ENCODE data around the gene SPANXD. TPM values are rescaled to one million over a fixed set of nuclear protein-coding genes. Genes with fewer than 3 reads are reported as not detected.
"Not testable (repeated sequence)": the region's sequence is repeated elsewhere in the genome, so short reads cannot be mapped to it uniquely, and the experiment has no call there.

Gene SPANXD, protein sequence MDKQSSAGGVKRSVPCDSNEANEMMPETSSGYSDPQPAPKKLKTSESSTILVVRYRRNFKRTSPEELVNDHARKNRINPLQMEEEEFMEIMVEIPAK
- not detected for total RNA-seq

DNA sequence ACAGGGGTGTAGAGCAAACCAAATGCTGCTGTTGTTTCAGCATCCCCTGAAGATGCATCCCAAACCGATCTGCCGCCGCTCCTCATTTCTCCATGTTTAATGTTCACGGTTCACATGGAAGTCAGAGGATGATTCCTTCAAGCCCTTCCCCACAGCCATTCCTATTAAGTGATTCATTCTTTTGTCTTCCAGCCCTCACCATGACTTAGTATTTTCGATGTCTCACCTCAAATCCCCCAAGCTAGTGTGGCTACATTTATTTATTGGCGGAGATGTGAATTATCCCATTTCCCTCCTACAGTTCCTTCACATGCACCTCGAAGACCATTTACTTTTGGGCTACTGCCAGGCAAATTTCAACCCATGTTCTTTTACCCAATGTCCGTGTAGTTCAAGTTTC, at the start of gene SPANXD:
SPANXD (minus strand) TSS at position 101 of the 400 bp plus-strand sequence. CDS start 334 bp downstream, outside the sequence.
- not testable (repeated sequence) for H3K4me1 ChIP-seq, H3K36me3 ChIP-seq, H3K27me3 ChIP-seq, ATAC-seq, H3K27ac ChIP-seq, H3K4me3 ChIP-seq, H3K9me3 ChIP-seq
- no CpG with 5 or more reads among the region's 8 CpGs for WGBS, 2 donors (ENCODE audit: low coverage in 1 of 2)

DNA sequence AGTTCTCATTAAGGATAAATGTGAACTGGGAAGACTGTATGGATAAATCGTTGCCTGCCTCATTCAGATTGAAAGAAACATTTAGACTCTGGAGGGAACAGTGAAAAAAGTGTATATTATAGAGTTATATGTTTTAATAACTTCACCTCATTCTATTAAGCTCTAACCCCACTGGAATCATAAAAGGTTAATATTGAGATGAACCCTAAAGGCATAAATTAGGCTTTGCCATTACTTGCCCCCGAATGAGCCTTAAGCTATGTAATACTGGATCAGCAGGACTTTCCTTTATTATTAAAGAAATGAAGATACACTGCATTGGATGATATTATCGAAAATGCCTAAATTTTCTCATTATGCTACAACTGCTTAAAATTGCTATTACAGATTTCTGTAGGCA, 44.1 kb upstream of the SPANXD start:
- H3K27me3 ChIP-seq = no peaks in the 10 kb centered on the region
- WGBS, 2 donors (ENCODE audit: low coverage in 1 of 2) = 68 to 78% methylated on average over 3 of the region's 3 CpGs
- TF ChIP-seq EP300 (IDR thresholded peaks at IDR 0.05) (no peak), POLR2AphosphoS5 (IDR thresholded peaks at IDR 0.05) (no peak), POLR2A (IDR thresholded peaks at IDR 0.05) (no peak)
- TF ChIP-seq, protein P1, sequence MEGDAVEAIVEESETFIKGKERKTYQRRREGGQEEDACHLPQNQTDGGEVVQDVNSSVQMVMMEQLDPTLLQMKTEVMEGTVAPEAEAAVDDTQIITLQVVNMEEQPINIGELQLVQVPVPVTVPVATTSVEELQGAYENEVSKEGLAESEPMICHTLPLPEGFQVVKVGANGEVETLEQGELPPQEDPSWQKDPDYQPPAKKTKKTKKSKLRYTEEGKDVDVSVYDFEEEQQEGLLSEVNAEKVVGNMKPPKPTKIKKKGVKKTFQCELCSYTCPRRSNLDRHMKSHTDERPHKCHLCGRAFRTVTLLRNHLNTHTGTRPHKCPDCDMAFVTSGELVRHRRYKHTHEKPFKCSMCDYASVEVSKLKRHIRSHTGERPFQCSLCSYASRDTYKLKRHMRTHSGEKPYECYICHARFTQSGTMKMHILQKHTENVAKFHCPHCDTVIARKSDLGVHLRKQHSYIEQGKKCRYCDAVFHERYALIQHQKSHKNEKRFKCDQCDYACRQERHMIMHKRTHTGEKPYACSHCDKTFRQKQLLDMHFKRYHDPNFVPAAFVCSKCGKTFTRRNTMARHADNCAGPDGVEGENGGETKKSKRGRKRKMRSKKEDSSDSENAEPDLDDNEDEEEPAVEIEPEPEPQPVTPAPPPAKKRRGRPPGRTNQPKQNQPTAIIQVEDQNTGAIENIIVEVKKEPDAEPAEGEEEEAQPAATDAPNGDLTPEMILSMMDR (IDR thresholded peaks at IDR 0.05) = no peak
- H3K4me1 ChIP-seq = no peaks in the 10 kb centered on the region
- no peak for ATAC-seq
- H3K4me3 ChIP-seq = no peak overlapping the region
- H3K36me3 ChIP-seq = no peaks in the 10 kb centered on the region
- H3K27ac ChIP-seq = no peak overlapping the region
- peaks cover 0 to 7% (median 0%) of the 10 kb centered on the region in 3 donors for H3K9me3 ChIP-seq

DNA sequence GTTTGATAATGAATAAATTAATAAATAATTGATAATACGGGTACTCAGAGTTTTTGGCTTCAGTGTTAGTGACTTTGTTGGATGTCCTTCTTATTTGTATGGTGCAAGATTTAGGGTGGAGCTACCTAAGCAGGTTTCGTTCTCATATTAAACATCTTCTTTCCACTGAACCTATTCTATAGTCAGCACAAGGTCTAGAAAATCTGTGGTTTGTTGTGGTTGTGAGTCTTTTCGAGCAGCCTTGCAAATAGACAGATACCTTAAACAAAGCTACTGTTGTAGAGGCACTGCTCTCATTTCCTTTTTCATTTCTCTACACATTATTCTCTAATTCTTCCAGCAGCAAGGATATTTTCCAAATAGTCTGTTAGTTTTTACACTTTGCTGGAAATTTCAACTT, 38.1 kb upstream of the SPANXD start:
- Histone ChIP-seq H3K9me3 (no peaks in the 10 kb centered on the region), H3K36me3 (no peaks in the 10 kb centered on the region), H3K4me1 (no peaks in the 10 kb centered on the region), H3K27ac (no peak overlapping the region), H3K4me3 (no peak overlapping the region), H3K27me3 (no peaks in the 10 kb centered on the region)
- ATAC-seq = no peak
- 77 to 81% methylated on average over 2 to 3 of the region's 3 CpGs for WGBS, 2 donors (ENCODE audit: low coverage in 1 of 2)
- TF ChIP-seq POLR2A (IDR thresholded peaks at IDR 0.05) = no peak
- no peak for TF ChIP-seq EP300 (IDR thresholded peaks at IDR 0.05)
- TF ChIP-seq POLR2AphosphoS5 (IDR thresholded peaks at IDR 0.05) = no peak
- TF ChIP-seq, protein P1 (IDR thresholded peaks at IDR 0.05) = no peak

DNA sequence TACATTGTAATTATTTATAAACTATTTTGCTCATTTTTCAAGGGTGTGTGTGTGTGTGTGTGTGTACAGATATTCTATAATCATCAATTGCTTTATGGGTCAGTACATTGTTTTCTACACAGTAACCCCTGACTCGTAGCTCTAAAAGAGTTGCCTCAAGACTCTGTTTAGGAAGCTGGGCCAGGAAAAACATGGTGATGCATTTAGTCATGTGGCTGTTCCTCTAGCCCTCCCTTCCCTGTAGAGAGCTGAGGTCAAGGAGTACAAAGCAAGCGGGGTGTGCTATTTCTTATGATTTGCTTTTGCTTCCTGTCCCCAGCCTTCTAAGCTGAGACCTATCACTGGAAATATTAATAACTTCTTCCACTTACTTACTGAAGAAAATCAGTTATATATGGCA, 34.8 kb upstream of the SPANXD start:
- TF ChIP-seq POLR2A (IDR thresholded peaks at IDR 0.05) = no peak
- no peak for TF ChIP-seq EP300 (IDR thresholded peaks at IDR 0.05)
- TF ChIP-seq POLR2AphosphoS5 (IDR thresholded peaks at IDR 0.05) = no peak
- TF ChIP-seq, protein P1 (IDR thresholded peaks at IDR 0.05) = no peak
- H3K36me3 ChIP-seq = no peaks in the 10 kb centered on the region
- no peak for ATAC-seq
- H3K4me1 ChIP-seq = no peaks in the 10 kb centered on the region
- H3K9me3 ChIP-seq = no peaks in the 10 kb centered on the region
- H3K4me3 ChIP-seq = no peak overlapping the region
- no peak overlapping the region for H3K27ac ChIP-seq
- H3K27me3 ChIP-seq = no peaks in the 10 kb centered on the region
- 81 to 83% methylated on average over 1 to 2 of the region's 2 CpGs for WGBS, 2 donors (ENCODE audit: low coverage in 1 of 2)

DNA sequence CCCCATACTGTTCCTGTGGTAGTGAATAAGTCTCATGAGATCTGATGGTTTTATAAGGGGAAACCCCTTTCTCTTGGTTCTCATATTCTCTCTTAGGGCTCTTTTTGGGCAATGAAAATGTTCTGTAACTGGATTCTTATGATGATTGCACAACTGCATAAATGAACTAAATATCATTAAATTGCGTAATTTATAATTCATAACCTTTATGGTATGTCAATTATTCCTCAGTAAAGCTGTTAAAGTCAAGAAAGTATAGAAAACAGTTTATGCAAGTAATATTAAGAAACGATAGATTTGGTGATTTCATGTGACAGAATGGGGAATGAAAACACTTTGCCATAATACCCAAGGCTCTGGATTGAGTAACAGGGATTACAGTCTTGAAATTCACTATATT, 33.5 kb upstream of the SPANXD start:
- Histone ChIP-seq H3K27me3 (no peaks in the 10 kb centered on the region), H3K9me3 (no peaks in the 10 kb centered on the region), H3K27ac (no peak overlapping the region), H3K4me3 (no peak overlapping the region), H3K4me1 (no peaks in the 10 kb centered on the region), H3K36me3 (no peaks in the 10 kb centered on the region)
- WGBS, 2 donors (ENCODE audit: low coverage in 1 of 2) = 65 to 82% methylated on average over 2 of the region's 2 CpGs
- no peak for ATAC-seq
- TF ChIP-seq POLR2A (IDR thresholded peaks at IDR 0.05) = no peak
- TF ChIP-seq, protein P1 (IDR thresholded peaks at IDR 0.05) = no peak
- no peak for TF ChIP-seq POLR2AphosphoS5 (IDR thresholded peaks at IDR 0.05)
- no peak for TF ChIP-seq EP300 (IDR thresholded peaks at IDR 0.05)
